ENCODE results near the gene ALG13.
"Not testable (repeated sequence)": the region's sequence is repeated elsewhere in the genome, so short reads cannot be mapped to it uniquely, and the experiment has no call there.

ALG13 gene

DNA sequence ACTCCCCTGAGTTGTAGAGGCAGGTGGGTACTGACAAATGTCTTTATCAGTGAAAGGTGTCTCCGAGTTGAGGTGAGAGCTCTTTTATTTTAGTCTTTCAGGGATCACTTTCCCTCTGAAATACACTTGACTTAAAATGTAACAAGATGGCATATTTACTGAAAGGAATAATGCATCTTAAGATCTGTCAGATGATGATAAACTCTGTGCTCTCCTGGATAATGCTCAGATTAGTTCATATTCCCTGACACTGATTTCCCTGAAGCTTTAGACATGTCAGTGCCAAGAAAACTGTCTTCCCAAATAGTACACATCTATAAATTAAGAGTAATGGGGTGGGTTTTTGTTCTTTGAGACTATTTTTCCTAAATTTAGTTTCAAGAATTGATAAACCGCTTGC is 75.5 kb downstream of the ALG13 start:
- no peak for DNase-seq (ENCODE audit: low spot score)

DNA sequence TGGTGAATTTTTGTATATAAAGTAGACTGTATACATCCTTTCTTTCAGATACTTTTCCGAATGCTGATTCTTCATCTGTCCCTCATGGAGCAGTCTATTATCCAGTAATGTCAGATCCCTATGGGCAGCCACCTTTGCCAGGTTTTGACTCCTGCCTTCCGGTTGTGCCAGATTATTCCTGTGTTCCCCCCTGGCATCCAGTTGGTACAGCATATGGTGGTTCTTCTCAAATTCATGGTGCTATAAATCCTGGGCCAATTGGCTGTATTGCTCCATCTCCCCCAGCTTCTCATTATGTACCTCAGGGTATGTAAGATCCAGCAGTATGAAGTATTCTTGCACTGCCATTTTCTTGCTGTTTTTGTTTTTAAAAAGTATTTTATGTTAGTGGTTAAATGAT is 78.7 kb downstream of the ALG13 start:
- DNase-seq (ENCODE audit: low spot score), result no peak

DNA sequence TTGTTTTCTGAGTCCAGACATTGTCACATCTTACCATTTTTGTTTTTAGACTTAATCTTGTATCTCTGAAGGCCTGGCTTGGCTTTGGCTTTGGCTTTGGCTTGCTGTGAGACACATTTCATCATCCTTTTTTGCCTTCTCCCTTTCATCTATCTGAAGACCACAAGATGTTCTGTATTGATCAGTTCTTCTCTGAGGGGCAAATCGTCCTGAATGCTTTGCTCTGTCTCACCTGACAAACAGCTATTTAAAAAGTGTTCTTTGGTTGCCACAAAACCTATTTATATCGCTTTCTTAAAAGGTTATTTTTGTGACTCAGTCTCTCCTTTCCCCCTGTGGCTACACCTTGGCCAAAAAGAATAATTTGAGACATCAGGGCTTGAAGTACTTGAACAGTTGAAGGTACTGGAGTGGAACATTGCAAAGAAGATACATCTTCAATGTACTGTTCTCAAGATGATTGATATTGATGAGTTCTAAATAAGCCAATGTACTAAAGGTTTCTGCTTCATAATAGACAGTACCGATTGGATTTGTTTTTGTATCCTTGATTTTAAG is 80.7 kb downstream of the ALG13 start:
- DNase-seq (ENCODE audit: low spot score), result no peak

DNA sequence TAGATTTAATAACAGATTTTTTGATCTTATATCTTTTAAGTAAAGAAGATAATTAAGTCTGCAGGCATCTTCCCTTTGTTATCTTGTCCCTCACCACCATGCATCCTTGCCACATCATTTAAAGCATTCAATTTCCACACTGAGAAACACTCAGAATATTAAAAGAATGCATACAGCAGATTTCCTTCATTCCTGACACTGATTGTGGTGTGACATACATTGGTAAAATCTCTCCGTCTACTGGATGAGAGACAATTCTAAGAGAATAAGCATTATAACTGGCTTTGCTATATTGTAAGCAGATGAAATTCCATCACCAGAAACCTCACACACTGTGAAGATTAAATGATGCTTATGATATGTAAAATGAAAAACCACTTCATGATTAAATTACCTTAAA is 97.6 kb downstream of the ALG13 start:
- DNase-seq (ENCODE audit: low spot score), result no peak

DNA sequence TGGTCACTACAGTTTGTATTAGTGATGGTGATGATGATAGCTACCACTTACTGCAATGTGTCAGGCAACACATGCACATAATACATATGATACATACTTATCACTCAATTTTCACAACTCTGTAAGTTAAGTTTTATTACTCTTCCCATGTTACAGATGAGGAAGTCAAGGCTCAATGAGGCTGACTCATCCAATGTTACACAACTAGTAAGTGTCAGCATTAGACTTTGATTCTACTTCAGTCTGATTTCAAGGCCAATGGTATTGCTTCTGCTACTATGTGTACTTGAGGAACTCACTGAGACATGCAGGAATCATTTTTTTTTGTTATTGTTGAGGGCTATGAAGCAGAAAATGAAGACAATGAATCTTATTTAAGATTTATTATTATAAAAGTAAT is 98.6 kb downstream of the ALG13 start:
- DNase-seq (ENCODE audit: low spot score), result no peak

DNA sequence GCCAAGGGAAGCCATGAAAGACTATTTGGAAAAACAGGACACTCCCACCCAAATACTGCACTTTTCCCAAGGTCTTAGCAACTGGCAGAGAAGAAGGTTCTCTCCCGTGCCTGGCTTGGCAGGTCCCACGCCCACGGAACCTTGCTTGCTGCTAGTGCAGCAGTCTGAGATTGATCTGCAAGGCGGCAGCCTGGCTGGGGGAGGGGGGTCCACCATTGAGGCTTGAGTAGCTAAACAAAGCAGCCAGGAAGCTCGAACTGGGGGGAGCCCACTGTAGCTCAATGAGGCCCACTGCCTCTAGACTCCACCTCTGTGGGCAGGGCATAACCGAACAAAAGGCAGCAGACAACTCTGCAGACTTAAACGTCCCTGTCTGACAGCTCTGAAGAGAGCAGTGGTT is 103.7 kb downstream of the ALG13 start:
- DNase-seq (ENCODE audit: low spot score), result no peak

DNA sequence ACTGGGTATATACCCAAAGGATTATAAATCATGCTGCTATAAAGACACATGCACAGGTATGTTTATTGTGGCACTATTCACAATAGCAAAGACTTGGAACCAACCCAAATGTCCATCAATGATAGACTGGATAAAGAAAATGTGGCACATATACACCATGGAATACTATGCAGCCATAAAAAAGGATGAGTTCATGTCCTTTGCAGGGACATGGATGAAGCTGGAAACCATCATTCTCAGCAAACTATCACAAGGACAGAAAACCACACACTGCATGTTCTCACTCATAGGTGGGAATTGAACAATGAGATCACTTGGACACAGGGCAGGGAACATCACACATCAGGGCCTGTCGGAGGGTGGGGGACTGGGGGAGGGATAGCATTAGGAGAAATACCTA is 109.1 kb downstream of the ALG13 start:
- not testable (repeated sequence) for DNase-seq (ENCODE audit: low spot score)

Small RNAs within 50 kb of the gene (small RNA-seq; reads per million reads assigned to genes)
- 0 to 0.04 reads per million in 2 experiments for gene RNA5SP512

All from SK-N-DZ (cell line).